GM18873 (cell line): Measurements from ENCODE around the gene C16orf54.
"Not testable (repeated sequence)": the region's sequence is repeated elsewhere in the genome, so short reads cannot be mapped to it uniquely, and the experiment has no call there.

Experiments used
- ATAC-seq: cut with Tn5 transposase; IDR thresholded peaks from one replicate; pipeline ENCODE4 v1.9.1; 2021; ENCODE audit warnings: mild to moderate bottlenecking, moderate library complexity, moderate number of reproducible peaks; ENCODE audit not compliant: unreplicated experiment, low FRiP score

The C16orf54 gene, protein sequence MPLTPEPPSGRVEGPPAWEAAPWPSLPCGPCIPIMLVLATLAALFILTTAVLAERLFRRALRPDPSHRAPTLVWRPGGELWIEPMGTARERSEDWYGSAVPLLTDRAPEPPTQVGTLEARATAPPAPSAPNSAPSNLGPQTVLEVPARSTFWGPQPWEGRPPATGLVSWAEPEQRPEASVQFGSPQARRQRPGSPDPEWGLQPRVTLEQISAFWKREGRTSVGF

GRCh38 chr16:29745853-29746345, at the start of gene C16orf54:
Gene C16orf54, minus strand, starts transcription at chr16:29745990. Its CDS starts 1,039 bp downstream, at chr16:29744951.
- peak; percentile 56 for ATAC-seq

DNA sequence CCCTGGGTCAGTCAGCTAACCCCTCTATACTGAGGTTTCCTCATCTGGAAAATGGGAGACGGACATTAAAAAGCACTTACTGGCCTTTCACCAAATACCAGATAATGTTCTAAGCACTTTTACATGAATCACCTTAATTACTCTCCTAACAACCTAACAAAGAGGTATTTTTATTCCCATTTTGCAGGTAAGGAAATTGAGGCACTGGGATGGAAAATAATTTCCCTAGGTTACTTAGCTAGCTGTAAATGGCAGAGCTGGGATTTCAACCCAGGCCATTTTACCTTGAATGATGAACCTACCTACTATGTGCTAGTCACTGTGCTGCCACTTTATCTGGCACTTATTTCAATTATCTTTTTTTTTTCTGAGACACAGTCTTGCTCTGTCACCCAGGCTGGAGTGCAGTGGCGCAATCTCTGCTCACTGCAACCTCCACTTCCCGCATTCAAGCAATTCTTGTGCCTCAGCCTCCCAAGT, 48.5 kb upstream of the C16orf54 start:
- ATAC-seq, result no peak

DNA sequence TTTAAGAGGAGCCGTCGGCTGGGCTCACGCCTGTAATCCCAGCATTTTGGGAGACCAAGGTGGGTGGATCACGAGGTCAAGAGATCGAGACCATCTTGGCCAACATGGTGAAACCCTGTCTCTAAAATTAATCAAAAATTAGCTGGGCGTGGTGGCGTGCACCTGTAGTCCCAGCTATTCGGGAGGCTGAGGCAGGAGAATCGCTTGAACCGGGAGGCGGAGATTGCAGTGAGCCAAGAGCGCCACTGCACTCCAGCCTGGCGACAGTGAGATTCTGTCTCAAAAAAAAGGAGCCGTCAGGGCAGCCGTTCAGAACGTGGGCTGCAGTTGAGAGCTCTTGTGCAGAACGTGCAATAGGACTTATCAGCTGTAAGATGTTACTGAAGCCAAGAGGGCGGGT, 47.4 kb upstream of the C16orf54 start:
- ATAC-seq, result not testable (repeated sequence)

DNA sequence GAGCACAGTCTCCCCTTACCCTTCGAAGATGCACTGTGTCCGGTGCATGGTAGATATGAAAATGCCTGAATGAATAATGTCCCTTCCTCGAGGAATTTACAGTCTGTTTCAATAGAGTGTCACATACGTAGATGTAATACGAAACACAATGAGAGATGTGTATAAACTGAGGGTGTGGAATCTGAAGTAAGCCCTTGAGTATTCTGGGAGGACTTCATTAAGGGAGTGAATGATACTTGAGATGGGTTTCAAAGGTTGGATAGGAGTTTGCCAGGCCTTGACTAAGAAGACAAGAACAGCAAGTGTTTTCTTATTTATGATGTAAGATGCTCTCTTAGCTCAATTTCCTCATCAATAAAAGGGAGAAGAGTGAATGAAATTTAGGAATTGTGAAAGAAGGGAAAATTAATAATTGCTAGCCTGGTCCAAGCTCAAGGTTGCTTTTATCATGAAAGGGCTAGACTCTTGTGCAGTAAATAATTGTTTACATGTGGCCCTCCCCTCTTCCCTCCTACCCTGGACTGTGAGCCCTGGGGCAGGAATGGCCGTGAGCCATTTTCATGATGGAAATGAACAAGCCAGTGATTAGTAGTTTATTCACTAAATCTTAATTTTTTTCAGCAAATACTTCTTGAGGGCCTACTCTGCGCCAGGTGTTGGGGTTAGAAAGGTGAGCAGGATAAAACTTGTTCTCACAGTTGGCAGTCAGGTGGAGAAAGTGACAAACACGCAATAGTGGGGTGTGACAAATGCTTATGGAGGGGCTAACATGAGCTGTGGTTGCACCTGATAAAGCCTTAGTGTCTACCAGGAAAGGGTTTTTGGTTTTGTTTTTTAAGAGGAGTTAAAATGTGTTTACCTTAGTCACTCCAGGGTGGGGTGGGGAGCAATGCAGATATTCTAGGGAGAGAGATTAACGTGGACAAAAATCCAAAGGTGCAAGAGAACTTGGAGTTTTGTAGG, 46.3 kb upstream of the C16orf54 start:
- no peak for ATAC-seq

DNA sequence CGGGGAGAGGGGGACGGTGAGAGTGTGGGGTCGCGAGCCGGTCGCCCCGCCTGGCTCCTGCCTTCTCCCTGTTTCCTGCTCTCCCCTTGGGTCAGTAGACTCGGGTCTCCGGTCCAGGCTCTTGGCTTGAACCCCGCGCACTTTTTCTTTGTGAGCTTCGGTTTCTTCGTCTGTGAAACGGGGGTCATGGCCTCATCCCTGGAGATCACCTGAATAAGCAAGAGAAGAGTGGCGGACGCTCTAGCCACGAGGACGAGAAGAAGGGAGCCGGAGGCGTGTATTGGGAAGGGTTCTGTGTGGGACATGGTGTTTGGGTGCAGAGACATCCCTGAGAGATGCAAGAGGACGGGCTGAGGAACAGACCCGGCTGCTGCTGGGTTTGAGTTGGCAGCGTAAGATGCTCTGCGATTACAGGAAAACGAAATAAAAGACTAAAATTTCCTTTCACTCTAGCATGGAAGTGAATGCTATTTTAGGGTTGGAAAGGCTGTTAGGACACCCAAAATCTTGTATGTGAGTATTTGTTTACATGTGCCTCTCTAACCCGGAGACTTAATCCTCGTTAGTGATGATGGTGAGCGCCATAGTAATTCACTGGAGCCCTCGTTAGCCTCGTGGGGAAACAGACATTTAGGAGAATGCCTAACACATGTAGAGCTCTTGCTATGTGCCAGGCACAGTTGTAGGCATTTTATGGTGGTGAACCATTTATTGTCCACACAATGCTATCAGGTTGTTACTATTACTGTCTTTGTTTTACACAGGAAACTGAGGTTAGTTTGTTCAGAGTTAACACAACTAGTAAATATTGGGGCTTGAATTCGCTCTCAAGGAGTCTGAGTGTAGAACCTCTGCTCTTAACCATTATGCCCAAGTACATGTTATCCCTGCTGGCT, 45.4 kb upstream of the C16orf54 start:
- no peak for ATAC-seq

- peak; percentile 88 for ATAC-seq
Measured at GRCh38 chr16:29790183-29790948, 44.6 kb upstream of the C16orf54 start, which contains the start of gene KIF22. Gene KIF22, plus strand, starts transcription at chr16:29790751. Its CDS starts 9 bp downstream, at chr16:29790760.

DNA sequence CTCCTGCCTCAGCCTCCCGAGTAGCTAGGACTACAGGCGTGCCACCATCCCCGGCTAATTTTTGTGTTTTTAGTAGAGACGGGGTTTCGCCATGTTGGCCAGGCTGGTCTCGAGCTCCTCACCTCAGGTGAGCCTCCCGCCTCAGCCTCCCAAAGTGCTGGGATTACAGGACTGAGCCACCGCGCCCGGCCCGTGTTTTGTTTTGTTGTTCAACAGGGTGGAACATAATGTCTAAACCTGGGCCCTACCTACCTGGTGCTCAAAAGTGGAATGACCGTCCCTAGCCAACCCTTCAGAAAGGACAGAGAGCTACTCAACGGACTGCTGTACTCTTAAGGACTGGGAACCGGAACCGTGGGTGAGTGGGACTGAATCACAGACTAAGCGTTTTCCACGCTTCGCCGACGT, 44.0 kb upstream of the C16orf54 start:
- no peak for ATAC-seq

GRCh38 chr16:29787155-29787554, 41.4 kb upstream of the C16orf54 start:
- ATAC-seq, result not testable (repeated sequence)

DNA sequence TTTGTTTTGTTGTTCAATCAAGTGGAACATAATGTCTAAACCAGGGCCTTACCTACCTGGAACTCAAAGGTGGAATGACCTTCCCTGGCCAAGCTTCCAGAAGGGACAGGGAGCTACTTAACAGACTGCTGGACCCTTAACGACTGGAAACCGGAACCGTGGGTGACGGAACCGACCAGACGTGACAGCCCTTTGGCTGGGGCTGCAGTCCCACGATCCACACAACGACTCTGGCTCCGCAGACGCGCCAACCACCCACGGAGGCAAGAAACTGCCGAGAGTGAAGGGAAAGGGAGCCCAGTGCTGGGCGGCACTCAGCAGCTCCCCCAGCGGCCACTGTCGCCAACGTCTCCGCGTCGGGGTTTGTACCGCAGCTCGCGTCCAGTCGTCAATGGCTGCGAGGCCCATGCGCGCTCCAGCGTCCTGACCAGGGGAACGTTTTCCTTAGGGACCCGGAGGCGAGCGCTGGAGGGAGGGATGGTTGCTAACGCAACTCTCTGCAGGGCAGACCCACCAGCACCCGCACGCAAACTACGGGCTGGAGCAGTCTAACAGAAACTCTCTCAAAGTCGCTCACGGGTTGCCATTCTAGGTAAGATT, 39.2 kb upstream of the C16orf54 start:
- no peak for ATAC-seq

- no peak for ATAC-seq
Measured at GRCh38 chr16:29784157-29784556, 38.4 kb upstream of the C16orf54 start.

DNA sequence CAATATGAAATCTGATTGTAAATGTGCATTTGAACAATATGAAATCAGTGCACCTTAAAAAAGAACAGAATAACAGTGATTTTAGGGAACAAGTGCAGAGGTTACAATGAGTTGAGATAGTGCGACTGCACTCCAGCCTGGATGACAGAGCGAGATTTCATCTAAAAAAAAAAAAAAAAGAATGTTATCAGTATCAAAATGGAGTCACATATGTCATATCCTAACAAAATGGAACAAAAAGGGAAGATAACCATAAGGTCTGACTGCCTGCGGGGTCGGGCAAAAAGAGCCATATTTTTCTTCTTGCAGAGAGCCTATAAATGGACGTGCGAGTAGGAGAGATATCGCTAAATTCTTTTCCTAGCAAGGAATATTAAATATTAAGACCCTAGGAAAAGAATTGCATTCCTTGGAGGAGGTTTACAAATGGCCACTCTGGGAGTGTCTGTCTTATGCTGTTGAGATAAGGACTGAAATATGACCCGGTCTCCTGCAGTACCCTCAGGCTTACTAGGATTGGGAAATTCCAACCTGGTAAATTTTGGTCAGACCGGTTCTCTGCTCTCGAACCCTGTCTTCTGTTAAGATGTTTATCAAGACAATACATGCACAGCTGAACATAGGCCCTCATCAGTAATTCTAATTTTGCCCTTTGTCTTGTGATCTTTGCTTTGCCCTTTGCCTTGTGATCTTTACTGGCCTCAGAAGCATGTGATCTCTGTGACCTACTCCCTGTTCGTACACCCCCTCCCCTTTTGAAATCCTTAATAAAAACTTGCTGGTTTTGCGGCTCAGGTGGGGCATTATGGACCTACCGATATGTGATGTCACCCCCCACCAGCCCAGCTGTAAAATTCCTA, 37.5 kb upstream of the C16orf54 start:
- ATAC-seq, result not testable (repeated sequence)

- ATAC-seq, result no peak
Measured at GRCh38 chr16:29779474-29779873, 33.7 kb upstream of the C16orf54 start.

GRCh38 chr16:29777576-29778350, 32.0 kb upstream of the C16orf54 start, which contains the start of gene ZG16:
Gene ZG16, plus strand, starts transcription at chr16:29778256. Its CDS starts 1,011 bp downstream, at chr16:29779267.
- ATAC-seq, result no peak

GRCh38 chr16:29775742-29776408, 30.1 kb upstream of the C16orf54 start:
- ATAC-seq, result no peak

GRCh38 chr16:29774730-29775129, 28.9 kb upstream of the C16orf54 start:
- ATAC-seq, result no peak

DNA sequence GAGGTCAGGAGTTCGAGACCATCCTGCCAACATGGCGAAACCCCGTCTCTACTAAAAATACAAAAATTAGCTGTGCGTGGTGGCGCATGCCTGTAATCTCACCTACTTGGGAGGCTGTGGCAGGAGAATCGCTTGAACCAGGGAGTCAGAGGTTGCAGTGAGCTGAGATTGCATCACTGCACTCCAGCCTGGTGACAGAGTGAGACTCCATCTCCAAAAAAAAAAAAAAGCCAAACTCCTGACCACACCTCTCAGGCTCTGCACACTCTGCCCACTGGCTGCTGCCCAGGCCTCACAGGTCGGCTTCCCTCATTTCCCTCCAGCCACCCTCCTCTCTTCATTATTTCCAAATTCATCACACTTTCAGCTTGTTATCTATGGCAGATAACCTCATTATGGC, 26.5 kb upstream of the C16orf54 start:
- ATAC-seq, result not testable (repeated sequence)
